PC-9 (cell line): ENCODE data around the gene CRYBB3.

Experiments
- CTCF ChIP-seq: fragments of 200-600 bp; sonication (generic); conservative IDR thresholded peaks from 2 replicates; pipeline ENCODE4 v1.6.1; 2017; ENCODE audit warnings: mixed run types, antibody characterized with exemption, mild to moderate bottlenecking, moderate library complexity
- EZH2 ChIP-seq: fragments of 200-600 bp; sonication (generic); IDR thresholded peaks from 2 replicates; pipeline ENCODE4 v1.8.0; 2017; ENCODE audit warnings: antibody characterized with exemption, low read depth

GRCh38 chr22:25161017-25161915 is 38.4 kb upstream of the CRYBB3 start:
- TF ChIP-seq CTCF (no peak), EZH2 (no peak)
